Thymus (tissue), 14 donors: ENCODE data around the gene TRIM47. TPM values are rescaled to one million over a fixed set of nuclear protein-coding genes. Genes with fewer than 3 reads are reported as not detected.

Experiments
- DNase-seq, 9 donors: peaks; one replicate each; pipeline ENCODE4 v3.0.0-alpha.2; 2013; ENCODE audit warnings: low spot score in 9 of 9, low read depth in 6 of 9, missing footprints in 1 of 9
- H3K27ac ChIP-seq, 2 donors: one replicate each; pipeline ENCODE4 v1.5.1; 2013; ENCODE audit warnings: control low read depth in 1 of 2, low read depth in 1 of 2, low read length in 1 of 2, mild to moderate bottlenecking in 1 of 2, moderate library complexity in 1 of 2
- H3K27me3 ChIP-seq, 2 donors: one replicate each; pipeline ENCODE4 v1.5.1; 2013; ENCODE audit warnings: low read length in 1 of 2; ENCODE audit not compliant: control insufficient read depth in 2 of 2, insufficient read depth in 1 of 2
- H3K36me3 ChIP-seq, 2 donors: one replicate each; pipeline ENCODE4 v1.5.1; 2013; ENCODE audit warnings: low read length in 1 of 2, mild to moderate bottlenecking in 1 of 2, moderate library complexity in 1 of 2; ENCODE audit not compliant: control insufficient read depth in 2 of 2, insufficient read depth in 2 of 2
- H3K4me1 ChIP-seq, 2 donors: one replicate each; pipeline ENCODE4 v1.5.1; 2013; ENCODE audit warnings: low read length in 2 of 2; ENCODE audit not compliant: control insufficient read depth in 2 of 2, insufficient read depth in 2 of 2
- H3K4me3 ChIP-seq, 2 donors: one replicate each; pipeline ENCODE4 v1.5.1; 2013; ENCODE audit warnings: low read length in 2 of 2, control low read depth in 1 of 2, mild to moderate bottlenecking in 1 of 2
- H3K9me3 ChIP-seq, 2 donors: one replicate each; pipeline ENCODE4 v1.5.1; 2013; ENCODE audit warnings: low read length in 1 of 2, mild to moderate bottlenecking in 1 of 2; ENCODE audit not compliant: control insufficient read depth in 2 of 2, insufficient read depth in 1 of 2
- WGBS: extraction: QIAGEN DNeasy Blood & Tissue Kit; methylation state at CpG from one replicate; pipeline ENCODE4 v1.1.7; 2013; 5-methylcytosine and 5-hydroxymethylcytosine counted together
- long read RNA-seq, 10 donors: transcript quantifications; one replicate each; lab custom pipeline, GENCODE V29; 2026
- polyA plus RNA-seq: library from polyadenylated mRNA; stranded (reverse); fragments of 200-250 nt; gene quantifications from one replicate; pipeline ENCODE4 v1.2.3, GENCODE V29; 2013
- total RNA-seq: library from RNA; stranded (reverse); fragments of 120-200 nt; gene quantifications from one replicate; pipeline ENCODE4 v1.2.4, GENCODE V29; 2013
- donor health status: healthy.

The TRIM47 gene, protein sequence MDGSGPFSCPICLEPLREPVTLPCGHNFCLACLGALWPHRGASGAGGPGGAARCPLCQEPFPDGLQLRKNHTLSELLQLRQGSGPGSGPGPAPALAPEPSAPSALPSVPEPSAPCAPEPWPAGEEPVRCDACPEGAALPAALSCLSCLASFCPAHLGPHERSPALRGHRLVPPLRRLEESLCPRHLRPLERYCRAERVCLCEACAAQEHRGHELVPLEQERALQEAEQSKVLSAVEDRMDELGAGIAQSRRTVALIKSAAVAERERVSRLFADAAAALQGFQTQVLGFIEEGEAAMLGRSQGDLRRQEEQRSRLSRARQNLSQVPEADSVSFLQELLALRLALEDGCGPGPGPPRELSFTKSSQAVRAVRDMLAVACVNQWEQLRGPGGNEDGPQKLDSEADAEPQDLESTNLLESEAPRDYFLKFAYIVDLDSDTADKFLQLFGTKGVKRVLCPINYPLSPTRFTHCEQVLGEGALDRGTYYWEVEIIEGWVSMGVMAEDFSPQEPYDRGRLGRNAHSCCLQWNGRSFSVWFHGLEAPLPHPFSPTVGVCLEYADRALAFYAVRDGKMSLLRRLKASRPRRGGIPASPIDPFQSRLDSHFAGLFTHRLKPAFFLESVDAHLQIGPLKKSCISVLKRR
- 12.6 TPM for total RNA-seq
- polyA plus RNA-seq = 22.8 TPM
- long read RNA-seq, donor 1 = 0 reads
- long read RNA-seq, donor 2 = 0 reads
- long read RNA-seq, donor 3, partial matches to known transcripts = 0 of 1 reads
- long read RNA-seq, donor 3, other reads (novel, unspliced or antisense) = 0 of 1 reads
- long read RNA-seq, donor 4, partial matches to known transcripts = 0 of 3 reads
- long read RNA-seq, donor 4, other reads (novel, unspliced or antisense) = 0 of 3 reads
- long read RNA-seq, donor 5, transcript TRIM47-201 (6 exons, 2,266 nt) = major isoform, 5 of 6 reads
- long read RNA-seq, donor 5, partial matches to known transcripts = 0 of 6 reads
- long read RNA-seq, donor 5, other reads (novel, unspliced or antisense) = 0 of 6 reads
- long read RNA-seq, donor 6, partial matches to known transcripts = 0 of 5 reads
- long read RNA-seq, donor 6, other reads (novel, unspliced or antisense) = 0 of 5 reads
- long read RNA-seq, donor 7, partial matches to known transcripts = 0 of 2 reads
- long read RNA-seq, donor 7, other reads (novel, unspliced or antisense) = 0 of 2 reads
- long read RNA-seq, donor 8, partial matches to known transcripts = 0 of 4 reads
- long read RNA-seq, donor 8, other reads (novel, unspliced or antisense) = 0 of 4 reads
- long read RNA-seq, donor 9, partial matches to known transcripts = 0 of 2 reads
- long read RNA-seq, donor 9, other reads (novel, unspliced or antisense) = 0 of 2 reads
- long read RNA-seq, donor 10, partial matches to known transcripts = 0 of 1 reads
- long read RNA-seq, donor 10, other reads (novel, unspliced or antisense) = 0 of 1 reads

- Histone ChIP-seq H3K36me3 (peaks cover 0 to 9% of the 10 kb centered on the region in 2 donors), H3K27ac (peak within 1 kb of the TSS; percentile 73 to 88), H3K4me3 (peak within 1 kb of the TSS; percentile 31 to 58), H3K9me3 (peaks cover 0 to 3% of the 10 kb centered on the region in 2 donors), H3K4me1 (peaks cover 24 to 35% of the 10 kb centered on the region in 2 donors), H3K27me3 (peaks cover 11 to 56% of the 10 kb centered on the region in 2 donors)
- peak in 1 of 9 donors; percentile 36 for DNase-seq
- under 1% methylated on average over 87 of the region's 87 CpGs for WGBS
Measured at GRCh38 chr17:75878174-75878998, at the start of gene TRIM47. TRIM47 (minus strand) TSS chr17:75878581; CDS start chr17:75878548, 33 bp downstream.

DNA sequence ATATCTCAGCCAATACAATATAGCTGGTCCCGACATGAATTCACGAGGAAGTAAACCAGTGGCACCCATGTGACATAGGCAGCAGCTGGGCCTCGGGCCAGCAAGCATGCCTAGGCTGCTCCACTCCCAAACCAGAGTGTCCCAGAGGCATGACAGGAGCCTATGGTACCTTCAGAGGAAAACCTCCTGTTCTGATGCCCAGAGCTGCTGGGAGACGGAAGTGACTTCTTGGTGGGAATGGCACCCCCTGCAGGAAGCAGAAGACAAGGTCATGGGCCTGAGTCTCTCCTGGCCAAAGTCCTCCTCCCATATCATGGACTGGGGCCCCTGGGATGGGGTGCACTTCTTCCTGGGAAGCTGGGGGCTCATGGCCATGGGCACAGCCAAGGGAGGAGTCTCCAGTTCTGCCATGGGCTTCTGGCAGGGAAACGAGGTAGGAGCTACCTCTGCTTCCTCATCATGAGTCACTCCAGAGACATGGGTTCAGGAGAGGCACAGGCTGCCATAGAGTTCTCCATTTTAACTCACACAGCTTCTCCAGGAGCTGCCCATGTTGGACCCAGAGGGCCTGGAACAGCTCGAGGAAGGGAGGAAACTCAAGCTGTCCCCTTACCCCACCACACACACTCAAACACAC, 49.0 kb upstream of the TRIM47 start:
- Histone ChIP-seq H3K36me3 (peaks cover 12 to 23% of the 10 kb centered on the region in 2 donors), H3K9me3 (no peaks in the 10 kb centered on the region), H3K27me3 (no peaks in the 10 kb centered on the region), H3K4me3 (no peak overlapping the region), H3K4me1 (no peaks in the 10 kb centered on the region), H3K27ac (no peak overlapping the region)
- DNase-seq = no peak
- 92% methylated on average over 6 of the region's 6 CpGs for WGBS

DNA sequence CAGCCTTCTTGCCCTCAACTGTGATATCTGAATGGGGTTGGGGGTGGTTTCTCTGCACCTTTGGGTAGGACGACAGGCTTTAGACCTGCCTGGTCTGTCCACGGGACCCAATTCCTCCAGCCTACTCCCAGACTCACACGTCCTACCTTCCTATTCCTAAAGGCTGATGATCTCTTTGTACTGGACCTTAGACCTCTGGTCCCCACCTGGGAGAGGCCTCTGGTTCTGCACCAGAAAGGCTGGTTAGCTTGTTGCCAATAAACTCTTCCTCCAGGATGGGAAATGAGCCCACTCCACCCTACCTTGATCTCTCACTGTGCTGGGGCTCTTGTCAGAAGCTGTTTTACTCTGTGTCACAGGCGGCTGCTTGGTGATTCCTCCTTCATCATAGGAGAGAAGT, 48.1 kb upstream of the TRIM47 start:
- no peak for DNase-seq
- Histone ChIP-seq H3K4me3 (no peak overlapping the region), H3K27ac (no peak overlapping the region), H3K27me3 (no peaks in the 10 kb centered on the region), H3K4me1 (no peaks in the 10 kb centered on the region), H3K36me3 (peaks cover 12 to 23% of the 10 kb centered on the region in 2 donors), H3K9me3 (no peaks in the 10 kb centered on the region)
- WGBS = 98% methylated on average over 4 of the region's 4 CpGs

DNA sequence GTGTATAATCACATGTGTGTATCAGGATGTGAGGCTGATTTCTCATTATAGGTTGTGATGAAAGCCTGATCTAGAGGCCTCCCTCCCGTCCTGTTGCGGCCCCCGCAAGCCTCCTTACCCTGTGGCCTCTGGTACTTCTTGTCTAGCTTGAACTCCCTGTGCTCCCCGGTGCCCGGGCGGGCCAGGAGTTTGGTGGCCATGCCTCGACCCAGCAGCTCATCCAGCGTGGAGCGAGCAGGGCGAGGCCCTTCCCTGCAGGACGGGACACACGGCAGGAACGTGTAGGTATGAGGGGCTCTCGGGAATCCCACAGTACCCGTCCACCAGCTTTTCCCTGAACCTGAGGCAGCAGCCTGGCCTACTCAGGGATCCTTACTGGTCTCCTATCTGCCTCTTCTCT, 47.5 kb upstream of the TRIM47 start:
- 98% methylated on average over 15 of the region's 15 CpGs for WGBS
- H3K27ac ChIP-seq = no peak overlapping the region
- no peak overlapping the region for H3K4me3 ChIP-seq
- H3K4me1 ChIP-seq = no peaks in the 10 kb centered on the region
- H3K27me3 ChIP-seq = no peaks in the 10 kb centered on the region
- H3K36me3 ChIP-seq = peaks cover 12 to 23% of the 10 kb centered on the region in 2 donors
- H3K9me3 ChIP-seq = no peaks in the 10 kb centered on the region
- no peak for DNase-seq

DNA sequence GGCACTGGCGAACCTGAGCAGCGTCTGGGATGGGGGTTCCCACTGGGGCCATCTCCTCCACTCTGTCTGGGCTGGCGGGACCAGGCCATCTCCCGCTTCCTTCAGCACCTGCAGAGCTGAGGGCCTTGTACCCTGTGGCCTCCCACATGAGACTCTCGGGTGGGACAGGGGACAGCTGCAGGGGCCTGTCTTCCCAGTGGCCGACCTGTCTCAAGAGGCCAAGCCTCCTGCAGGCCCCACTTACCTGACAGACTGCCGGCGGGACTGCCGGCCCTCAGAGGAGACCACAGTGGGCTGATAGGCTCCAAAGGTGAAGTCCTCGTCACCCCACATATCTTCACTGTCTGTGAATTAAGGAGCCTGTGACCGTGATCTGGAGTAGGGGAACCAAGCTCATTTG, 46.7 kb upstream of the TRIM47 start:
- WGBS = 96% methylated on average over 11 of the region's 11 CpGs

DNA sequence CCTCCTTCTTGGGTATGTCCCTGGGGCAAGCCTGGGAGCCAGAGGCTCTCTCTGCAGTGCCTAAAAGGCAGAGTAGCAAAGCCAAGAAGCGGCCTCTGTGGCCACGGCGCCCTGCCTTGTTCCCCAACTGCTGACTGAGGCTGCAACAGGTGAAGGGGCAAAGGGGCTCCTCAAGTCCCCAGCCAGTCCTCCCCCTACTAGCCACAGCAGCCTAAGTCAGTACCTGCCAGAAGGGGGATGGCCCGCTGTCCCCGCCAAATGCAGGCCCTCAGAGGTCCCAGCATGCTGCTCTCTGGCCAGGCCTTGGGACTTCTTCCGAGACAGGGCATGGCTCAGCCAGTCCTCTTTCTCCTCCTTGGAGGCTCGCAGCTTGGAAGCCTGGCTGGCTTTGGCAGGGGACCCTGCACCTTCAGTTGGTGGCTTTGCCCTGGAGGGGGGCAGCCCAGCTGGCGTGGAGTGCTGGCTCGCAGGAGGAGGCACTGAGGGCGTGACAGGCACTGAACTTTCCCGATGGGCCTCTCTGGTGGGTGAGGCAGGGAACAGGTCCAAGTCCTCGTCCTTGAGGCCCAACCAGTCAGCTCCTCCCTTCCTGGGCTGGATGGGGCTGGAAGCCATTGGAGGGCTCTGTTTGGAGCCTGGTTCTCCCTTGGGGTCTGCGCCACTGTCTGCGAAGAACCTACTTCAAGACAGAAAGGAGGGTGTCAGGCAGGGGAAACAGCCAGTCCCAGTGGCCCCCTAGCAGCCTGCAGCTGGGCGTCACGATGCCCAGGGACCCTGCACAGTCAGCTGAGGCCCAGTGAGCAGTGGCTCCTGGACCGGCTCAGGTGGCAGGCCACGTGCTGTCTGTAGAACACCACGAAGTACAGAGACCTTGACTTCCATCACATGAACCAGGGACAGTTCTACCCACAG, 44.8 kb upstream of the TRIM47 start:
- no peak for DNase-seq
- Histone ChIP-seq H3K27ac (no peak overlapping the region), H3K4me3 (no peak overlapping the region), H3K27me3 (no peaks in the 10 kb centered on the region), H3K36me3 (peaks cover 12 to 33% of the 10 kb centered on the region in 2 donors), H3K4me1 (no peaks in the 10 kb centered on the region), H3K9me3 (no peaks in the 10 kb centered on the region)
- WGBS = 97% methylated on average over 19 of the region's 19 CpGs

More for the DNA sequence above, 46.7 kb upstream of the TRIM47 start:
- H3K27ac ChIP-seq = no peak overlapping the region
- H3K4me1 ChIP-seq = no peaks in the 10 kb centered on the region
- DNase-seq = no peak
- H3K4me3 ChIP-seq = no peak overlapping the region
- H3K27me3 ChIP-seq = no peaks in the 10 kb centered on the region
- no peaks in the 10 kb centered on the region for H3K9me3 ChIP-seq
- H3K36me3 ChIP-seq = peaks cover 12 to 25% of the 10 kb centered on the region in 2 donors

- H3K4me1 ChIP-seq = peaks cover 0 to 3% of the 10 kb centered on the region in 2 donors
- DNase-seq = no peak
- H3K9me3 ChIP-seq = no peaks in the 10 kb centered on the region
- H3K36me3 ChIP-seq = peaks cover 12 to 38% of the 10 kb centered on the region in 2 donors
- WGBS = 96% methylated on average over 18 of the region's 18 CpGs
- no peak overlapping the region for H3K4me3 ChIP-seq
- no peaks in the 10 kb centered on the region for H3K27me3 ChIP-seq
- no peak overlapping the region for H3K27ac ChIP-seq
Measured at GRCh38 chr17:75922173-75922961, 44.0 kb upstream of the TRIM47 start.
